WERI-Rb-1 (cell line): Measurements from ENCODE around the gene BORCS8.
"Not testable (repeated sequence)": the region's sequence is repeated elsewhere in the genome, so short reads cannot be mapped to it uniquely, and the experiment has no call there.

Experiments
- DNase-seq: peaks from one replicate; pipeline ENCODE4 v3.0.0-alpha.2; 2020
- H3K27ac ChIP-seq: fragments of 250-450 bp; sonication (Bioruptor Pico); 2 replicates; pipeline ENCODE4 v1.5.1; 2020; ENCODE audit warnings: mild to moderate bottlenecking, moderate library complexity
- H3K27me3 ChIP-seq: fragments of 250-450 bp; sonication (Bioruptor Pico); 2 replicates; pipeline ENCODE4 v1.5.1; 2021; ENCODE audit warnings: mild to moderate bottlenecking, low read depth, moderate library complexity; ENCODE audit not compliant: insufficient read depth, severe bottlenecking
- H3K36me3 ChIP-seq: fragments of 250-450 bp; sonication (Bioruptor Pico); 2 replicates; pipeline ENCODE4 v1.5.1; 2020; ENCODE audit warnings: mild to moderate bottlenecking, moderate library complexity
- H3K4me3 ChIP-seq: 2 replicates; pipeline ENCODE4 v1.5.1; 2011; ENCODE audit warnings: low read depth, mild to moderate bottlenecking, control low read depth, low read length
- H3K9me3 ChIP-seq: fragments of 250-450 bp; sonication (Bioruptor Pico); 2 replicates; pipeline ENCODE4 v1.5.1; 2021; ENCODE audit warnings: mild to moderate bottlenecking, moderate library complexity; ENCODE audit not compliant: severe bottlenecking
- CTCF ChIP-seq: IDR thresholded peaks from 2 replicates; pipeline ENCODE4 v1.5.1; 2011; ENCODE audit warnings: low read depth, mild to moderate bottlenecking, control low read depth, inconsistent platforms, low read length

The BORCS8 gene

GRCh38 chr19:19154768-19155494, 37.0 kb downstream of the BORCS8 start:
- DNase-seq = no peak
- H3K4me3 ChIP-seq = no peak overlapping the region
- H3K9me3 ChIP-seq = no peaks in the 10 kb centered on the region
- H3K27ac ChIP-seq = no peak overlapping the region
- H3K27me3 ChIP-seq = no peaks in the 10 kb centered on the region
- no peaks in the 10 kb centered on the region for H3K36me3 ChIP-seq
- no peak for TF ChIP-seq CTCF

GRCh38 chr19:19152668-19153384, 39.1 kb downstream of the BORCS8 start:
- H3K36me3 ChIP-seq = no peaks in the 10 kb centered on the region
- no peak overlapping the region for H3K27ac ChIP-seq
- H3K9me3 ChIP-seq = no peaks in the 10 kb centered on the region
- no peak overlapping the region for H3K4me3 ChIP-seq
- no peak for TF ChIP-seq CTCF
- H3K27me3 ChIP-seq = no peaks in the 10 kb centered on the region
- no peak for DNase-seq

- no peak for DNase-seq
These were observed 40.5 kb downstream of the BORCS8 start for GRCh38 chr19:19151418-19151817.

GRCh38 chr19:19149435-19149834, 42.5 kb downstream of the BORCS8 start:
- no peak for TF ChIP-seq CTCF

More at GRCh38 chr19:19151418-19151817, 40.5 kb downstream of the BORCS8 start:
- Histone ChIP-seq H3K27ac (no peak overlapping the region), H3K36me3 (no peaks in the 10 kb centered on the region), H3K9me3 (no peaks in the 10 kb centered on the region), H3K4me3 (no peak overlapping the region), H3K27me3 (no peaks in the 10 kb centered on the region)
- TF ChIP-seq CTCF = no peak

GRCh38 chr19:19148504-19148903, 43.4 kb downstream of the BORCS8 start:
- not testable (repeated sequence) for H3K9me3 ChIP-seq, H3K27ac ChIP-seq, H3K36me3 ChIP-seq, H3K27me3 ChIP-seq, H3K4me3 ChIP-seq, DNase-seq

More at GRCh38 chr19:19149435-19149834, 42.5 kb downstream of the BORCS8 start:
- no peak overlapping the region for H3K27ac ChIP-seq
- no peaks in the 10 kb centered on the region for H3K9me3 ChIP-seq
- no peaks in the 10 kb centered on the region for H3K36me3 ChIP-seq
- no peak overlapping the region for H3K4me3 ChIP-seq
- H3K27me3 ChIP-seq = no peaks in the 10 kb centered on the region
- no peak for DNase-seq

GRCh38 chr19:19147344-19147743, 44.6 kb downstream of the BORCS8 start:
- TF ChIP-seq CTCF = no peak
- DNase-seq = no peak
- H3K36me3 ChIP-seq = no peaks in the 10 kb centered on the region
- no peak overlapping the region for H3K4me3 ChIP-seq
- H3K9me3 ChIP-seq = no peaks in the 10 kb centered on the region
- H3K27me3 ChIP-seq = no peaks in the 10 kb centered on the region
- H3K27ac ChIP-seq = no peak overlapping the region
